Glutamatergic neuron (in vitro differentiated cells): ENCODE results near the gene PRKG1. TPM values are rescaled to one million over a fixed set of nuclear protein-coding genes. Genes with fewer than 3 reads are reported as not detected.

ENCODE experiments used
- DNase-seq: peaks from one replicate; pipeline ENCODE4 v3.0.0; 2022
- H3K27ac Mint-ChIP-seq: one replicate; pipeline ENCODE4 v1.8.0; 2020; ENCODE audit warnings: mild to moderate bottlenecking, mixed read lengths, inconsistent platforms; ENCODE audit not compliant: unreplicated experiment
- H3K27me3 Mint-ChIP-seq: one replicate; pipeline ENCODE4 v1.8.0; 2020; ENCODE audit warnings: mild to moderate bottlenecking, moderate library complexity, mixed read lengths, inconsistent platforms; ENCODE audit not compliant: unreplicated experiment
- H3K36me3 Mint-ChIP-seq: one replicate; pipeline ENCODE4 v1.8.0; 2020; ENCODE audit warnings: mild to moderate bottlenecking, mixed read lengths, inconsistent platforms; ENCODE audit not compliant: unreplicated experiment
- H3K4me1 Mint-ChIP-seq: one replicate; pipeline ENCODE4 v1.8.0; 2020; ENCODE audit warnings: mild to moderate bottlenecking, low read depth, mixed read lengths, inconsistent platforms; ENCODE audit not compliant: unreplicated experiment
- H3K4me3 Mint-ChIP-seq: one replicate; pipeline ENCODE4 v1.8.0; 2020; ENCODE audit warnings: mild to moderate bottlenecking, mixed read lengths, inconsistent platforms; ENCODE audit not compliant: unreplicated experiment
- H3K9me3 Mint-ChIP-seq: one replicate; pipeline ENCODE4 v1.8.0; 2020; ENCODE audit warnings: mild to moderate bottlenecking, moderate library complexity, mixed read lengths, inconsistent platforms; ENCODE audit not compliant: unreplicated experiment
- total RNA-seq: library from RNA; stranded (reverse); fragmentation: NEBNext Ultra II Directional; extraction: Animal tissue kit (Norgen Biotek cat#: 25700); gene quantifications from one replicate; pipeline ENCODE4 v1.2.1, GENCODE V29; 2021; ENCODE audit not compliant: unreplicated experiment
- TF ChIP-seq, protein P1 (sequence below): fragments of 200-600 bp; sonication (generic); IDR thresholded peaks from one replicate; pipeline ENCODE4 v1.5.0; 2021; ENCODE audit not compliant: partially characterized antibody, unreplicated experiment

The PRKG1 gene
- total RNA-seq, 1 donor from 2014 or later = 52.7 TPM

DNA sequence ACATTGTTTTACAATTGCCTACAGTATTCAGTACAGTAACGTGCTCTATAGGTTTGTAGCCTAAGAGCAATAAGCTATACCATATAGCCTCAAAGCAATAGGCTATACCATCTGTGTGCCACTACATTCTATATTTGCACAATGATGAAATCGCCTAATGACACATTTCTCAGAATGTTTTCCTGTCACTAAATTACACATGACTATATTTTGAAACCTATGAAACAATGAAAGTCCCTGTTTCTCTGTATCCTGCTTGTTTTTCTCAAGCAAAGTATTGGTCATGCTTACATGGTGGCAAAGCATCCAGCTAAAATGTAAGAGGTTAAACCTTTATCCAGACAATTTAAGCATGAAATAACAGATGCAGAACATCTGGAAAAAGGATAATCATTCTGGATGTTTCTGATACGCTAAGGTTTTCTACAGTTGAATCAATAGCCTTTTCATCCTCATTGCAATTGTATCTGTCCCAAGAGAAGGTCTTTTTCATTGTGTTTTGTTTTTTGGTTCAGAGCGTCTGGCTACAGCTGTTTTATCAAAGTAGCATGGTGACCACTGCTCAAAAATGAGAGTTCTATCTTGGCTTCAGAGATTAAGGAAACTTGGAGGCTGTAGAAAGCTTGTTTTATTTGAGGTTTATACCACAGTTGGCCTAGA, 543.4 kb downstream of the PRKG1 start:
- Mint-ChIP-seq H3K4me3 (no peak overlapping the region), H3K9me3 (peaks cover 5% of the 10 kb centered on the region), H3K4me1 (peaks cover 6% of the 10 kb centered on the region), H3K36me3 (peaks cover 7% of the 10 kb centered on the region), H3K27ac (no peak overlapping the region), H3K27me3 (no peaks in the 10 kb centered on the region)
- TF ChIP-seq, protein P1, sequence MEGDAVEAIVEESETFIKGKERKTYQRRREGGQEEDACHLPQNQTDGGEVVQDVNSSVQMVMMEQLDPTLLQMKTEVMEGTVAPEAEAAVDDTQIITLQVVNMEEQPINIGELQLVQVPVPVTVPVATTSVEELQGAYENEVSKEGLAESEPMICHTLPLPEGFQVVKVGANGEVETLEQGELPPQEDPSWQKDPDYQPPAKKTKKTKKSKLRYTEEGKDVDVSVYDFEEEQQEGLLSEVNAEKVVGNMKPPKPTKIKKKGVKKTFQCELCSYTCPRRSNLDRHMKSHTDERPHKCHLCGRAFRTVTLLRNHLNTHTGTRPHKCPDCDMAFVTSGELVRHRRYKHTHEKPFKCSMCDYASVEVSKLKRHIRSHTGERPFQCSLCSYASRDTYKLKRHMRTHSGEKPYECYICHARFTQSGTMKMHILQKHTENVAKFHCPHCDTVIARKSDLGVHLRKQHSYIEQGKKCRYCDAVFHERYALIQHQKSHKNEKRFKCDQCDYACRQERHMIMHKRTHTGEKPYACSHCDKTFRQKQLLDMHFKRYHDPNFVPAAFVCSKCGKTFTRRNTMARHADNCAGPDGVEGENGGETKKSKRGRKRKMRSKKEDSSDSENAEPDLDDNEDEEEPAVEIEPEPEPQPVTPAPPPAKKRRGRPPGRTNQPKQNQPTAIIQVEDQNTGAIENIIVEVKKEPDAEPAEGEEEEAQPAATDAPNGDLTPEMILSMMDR = no peak
- no peak for DNase-seq

DNA sequence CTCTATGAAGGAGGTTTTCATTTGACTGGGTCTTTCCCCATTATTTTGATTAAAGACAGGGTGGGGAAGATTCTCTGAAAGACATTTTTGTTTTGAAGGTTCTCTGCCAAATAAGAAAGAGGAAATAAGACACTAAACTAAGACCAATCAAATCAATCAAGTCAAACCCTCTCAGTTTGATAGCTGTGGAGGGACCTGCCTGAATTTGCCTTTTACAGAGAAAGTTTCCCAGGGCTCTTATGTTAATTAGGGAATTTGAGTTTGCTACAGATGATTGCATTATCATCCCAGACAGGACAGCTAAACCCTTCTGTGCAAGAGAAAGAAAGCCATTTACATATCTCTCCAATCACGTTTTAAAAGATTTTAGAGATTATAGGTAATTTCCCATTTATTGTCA, 545.1 kb downstream of the PRKG1 start:
- Mint-ChIP-seq H3K36me3 (no peaks in the 10 kb centered on the region), H3K9me3 (peaks cover 5% of the 10 kb centered on the region), H3K4me3 (no peak overlapping the region), H3K4me1 (peaks cover 6% of the 10 kb centered on the region), H3K27me3 (no peaks in the 10 kb centered on the region), H3K27ac (no peak overlapping the region)
- TF ChIP-seq, protein P1 = no peak
- no peak for DNase-seq

GRCh38 chr10:51620131-51620530, 545.8 kb downstream of the PRKG1 start:
- H3K4me1 Mint-ChIP-seq = peaks cover 6% of the 10 kb centered on the region
- no peak overlapping the region for H3K4me3 Mint-ChIP-seq
- H3K27me3 Mint-ChIP-seq = peaks cover 2% of the 10 kb centered on the region
- TF ChIP-seq, protein P1 = no peak
- peaks cover 5% of the 10 kb centered on the region for H3K9me3 Mint-ChIP-seq
- H3K27ac Mint-ChIP-seq = no peak overlapping the region
- DNase-seq = no peak
- no peaks in the 10 kb centered on the region for H3K36me3 Mint-ChIP-seq

GRCh38 chr10:51624013-51624412, 549.7 kb downstream of the PRKG1 start:
- Mint-ChIP-seq H3K36me3 (no peaks in the 10 kb centered on the region), H3K4me1 (no peaks in the 10 kb centered on the region), H3K27me3 (peaks cover 2% of the 10 kb centered on the region), H3K27ac (no peak overlapping the region), H3K9me3 (no peaks in the 10 kb centered on the region), H3K4me3 (no peak overlapping the region)
- DNase-seq = no peak
- TF ChIP-seq, protein P1 = no peak

DNA sequence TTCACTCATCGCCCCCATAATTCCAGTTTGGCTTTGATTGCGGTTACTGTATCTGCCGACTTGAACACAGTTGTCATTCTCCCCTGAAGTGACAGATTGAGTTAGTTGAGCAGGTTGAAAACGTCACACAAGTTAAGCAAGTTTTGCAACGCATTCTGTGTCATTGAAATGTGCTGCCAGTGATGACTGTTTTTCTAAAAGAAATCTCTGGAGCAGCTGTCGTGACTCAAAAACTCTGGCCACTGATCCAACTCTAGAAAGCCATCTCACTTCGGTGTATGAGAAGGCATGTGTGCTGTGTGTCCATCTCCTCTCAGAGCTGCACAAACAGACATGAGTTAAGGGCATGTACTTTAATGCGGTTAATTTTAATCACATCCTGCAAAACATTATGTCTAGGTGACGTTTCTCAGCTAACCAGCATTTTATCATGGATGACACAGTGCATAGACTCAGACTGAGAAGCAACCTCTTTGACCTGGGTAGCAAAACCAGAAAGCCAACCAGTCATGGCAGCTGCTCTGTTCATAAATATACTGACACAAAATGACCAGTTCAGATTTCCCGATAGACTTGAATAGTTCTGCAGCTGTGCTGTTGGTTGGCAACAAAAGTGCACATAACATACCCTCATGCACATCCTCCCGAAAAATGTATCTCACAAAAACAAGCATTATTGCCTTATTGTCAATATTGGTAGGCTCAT, 555.8 kb downstream of the PRKG1 start:
- TF ChIP-seq, protein P1 = no peak
- Mint-ChIP-seq H3K36me3 (no peaks in the 10 kb centered on the region), H3K4me3 (no peak overlapping the region), H3K4me1 (no peaks in the 10 kb centered on the region), H3K27me3 (no peaks in the 10 kb centered on the region), H3K27ac (no peak overlapping the region), H3K9me3 (no peaks in the 10 kb centered on the region)
- DNase-seq = no peak
